Bronchial epithelial cell (primary cell): Measurements from ENCODE around the gene CACNB3. TPM values are rescaled to one million over a fixed set of nuclear protein-coding genes. Genes with fewer than 3 reads are reported as not detected.
"Not testable (repeated sequence)": the region's sequence is repeated elsewhere in the genome, so short reads cannot be mapped to it uniquely, and the experiment has no call there.

Experiments used
- DNase-seq: peaks from one replicate; pipeline ENCODE4 v3.0.0-alpha.2; 2010; ENCODE audit warnings: low read depth
- FAIRE-seq: peaks from 2 replicates; lab custom pipeline; 2011; peaks lifted over from hg19 to GRCh38; lab: Jason Lieb, UNC
- H3K27me3 ChIP-seq: 2 replicates; pipeline ENCODE4 v1.5.1; 2011; ENCODE audit warnings: low read length; ENCODE audit not compliant: control insufficient read depth, insufficient read depth
- H3K36me3 ChIP-seq: 2 replicates; pipeline ENCODE4 v1.5.1; 2011; ENCODE audit warnings: low read length; ENCODE audit not compliant: control insufficient read depth, insufficient read depth
- H3K4me3 ChIP-seq: 2 replicates; pipeline ENCODE4 v1.5.1; 2011; ENCODE audit warnings: mild to moderate bottlenecking, low read depth, low read length, control low read depth
- CTCF ChIP-seq: IDR thresholded peaks from 2 replicates; pipeline ENCODE4 v1.5.1; 2011; ENCODE audit warnings: mild to moderate bottlenecking, moderate library complexity, low read length, control low read depth, inconsistent platforms; ENCODE audit not compliant: insufficient read depth, severe bottlenecking
- total RNA-seq: library from RNA; depleted of rRNA; stranded (reverse); fragments of >200 nt; gene quantifications from 2 replicates; pipeline ENCODE4 v1.2.1, GENCODE V29; 2014

The CACNB3 gene
- total RNA-seq, 1 donor from 2014 or later, result 7.4 TPM

GRCh38 chr12:48828293-48828692, 10.0 kb downstream of the CACNB3 start:
- no peaks in the 10 kb centered on the region for H3K27me3 ChIP-seq
- FAIRE-seq (peak; percentile 73), DNase-seq (no peak)
- H3K36me3 ChIP-seq, result peaks cover 28% of the 10 kb centered on the region
- H3K4me3 ChIP-seq, result no peak overlapping the region
- TF ChIP-seq CTCF, result no peak

GRCh38 chr12:48828841-48829575, 10.7 kb downstream of the CACNB3 start:
- DNase-seq (no peak), FAIRE-seq (no peak)
- peaks cover 31% of the 10 kb centered on the region for H3K36me3 ChIP-seq
- no peak overlapping the region for H3K4me3 ChIP-seq
- no peaks in the 10 kb centered on the region for H3K27me3 ChIP-seq
- TF ChIP-seq CTCF, result no peak

- no peak overlapping the region for H3K4me3 ChIP-seq
- H3K27me3 ChIP-seq, result no peaks in the 10 kb centered on the region
- peaks cover 35% of the 10 kb centered on the region for H3K36me3 ChIP-seq
- DNase-seq, result no peak
- no peak for FAIRE-seq
- no peak for TF ChIP-seq CTCF
These were observed 13.0 kb downstream of the CACNB3 start for GRCh38 chr12:48831257-48831656.

- Histone ChIP-seq H3K4me3 (no peak overlapping the region), H3K27me3 (no peaks in the 10 kb centered on the region), H3K36me3 (peaks cover 39% of the 10 kb centered on the region)
- FAIRE-seq, result no peak
- no peak for DNase-seq
- TF ChIP-seq CTCF, result no peak
These were observed 14.2 kb downstream of the CACNB3 start for GRCh38 chr12:48832321-48833060.

- no peaks in the 10 kb centered on the region for H3K27me3 ChIP-seq
- DNase-seq (no peak), FAIRE-seq (peak; percentile 40)
- TF ChIP-seq CTCF, result no peak
- peaks cover 27% of the 10 kb centered on the region for H3K36me3 ChIP-seq
- no peak overlapping the region for H3K4me3 ChIP-seq
These were observed 19.8 kb downstream of the CACNB3 start for GRCh38 chr12:48838048-48838447.

GRCh38 chr12:48842021-48842420, 23.7 kb downstream of the CACNB3 start:
- FAIRE-seq, DNase-seq, H3K27me3 ChIP-seq, H3K4me3 ChIP-seq: not testable (repeated sequence)
- H3K36me3 ChIP-seq, result peaks cover 17% of the 10 kb centered on the region
